ENCODE measurements around the gene TMEM30B. TPM values are rescaled to one million over a fixed set of nuclear protein-coding genes. Genes with fewer than 3 reads are reported as not detected.

The TMEM30B gene
- total RNA-seq, 4 donors from 2014 or later: 15.6 to 47.6 (median 39.9) TPM

GRCh38 chr14:61298824-61299223 lies 17.7 kb upstream of the TMEM30B start:
- no peak for DNase-seq (ENCODE audit: low spot score in 2 of 2)
- Histone ChIP-seq H3K4me3 (no peak overlapping the region), H3K36me3 (no peaks in the 10 kb centered on the region), H3K9me3 (no peaks in the 10 kb centered on the region), H3K27me3 (no peaks in the 10 kb centered on the region), H3K27ac (no peak overlapping the region), H3K4me1 (peaks cover 0 to 9% (median 0%) of the 10 kb centered on the region in 4 donors)
- TF ChIP-seq EP300 (IDR thresholded peaks at IDR 0.05) (no peak), POLR2A (IDR thresholded peaks at IDR 0.05) (no peak), CTCF (IDR thresholded peaks at IDR 0.05) (no peak)
- 58 to 65% methylated on average over 3 of the region's 3 CpGs for WGBS, 2 donors

GRCh38 chr14:61297581-61297980 lies 16.4 kb upstream of the TMEM30B start:
- no peak overlapping the region for H3K27ac ChIP-seq
- WGBS, 2 donors: 76 to 78% methylated on average over 6 of the region's 6 CpGs
- H3K27me3 ChIP-seq: no peaks in the 10 kb centered on the region
- no peaks in the 10 kb centered on the region for H3K9me3 ChIP-seq
- no peak for TF ChIP-seq POLR2A (IDR thresholded peaks at IDR 0.05)
- TF ChIP-seq EP300 (IDR thresholded peaks at IDR 0.05): no peak
- no peak for TF ChIP-seq CTCF (IDR thresholded peaks at IDR 0.05)
- no peak for DNase-seq (ENCODE audit: low spot score in 2 of 2)
- no peaks in the 10 kb centered on the region for H3K36me3 ChIP-seq
- H3K4me3 ChIP-seq: no peak overlapping the region
- peaks cover 0 to 9% (median 0%) of the 10 kb centered on the region in 4 donors for H3K4me1 ChIP-seq

- H3K9me3 ChIP-seq: no peaks in the 10 kb centered on the region
- H3K27me3 ChIP-seq: no peaks in the 10 kb centered on the region
- no peak overlapping the region for H3K27ac ChIP-seq
- WGBS, 2 donors: 40 to 44% methylated on average over 2 of the region's 2 CpGs
- no peaks in the 10 kb centered on the region for H3K36me3 ChIP-seq
- DNase-seq (ENCODE audit: low spot score in 2 of 2): peak in 1 of 2 donors; percentile 41
- H3K4me1 ChIP-seq: peaks cover 0 to 9% (median 0%) of the 10 kb centered on the region in 4 donors
- no peak for TF ChIP-seq POLR2A (IDR thresholded peaks at IDR 0.05)
- TF ChIP-seq CTCF (IDR thresholded peaks at IDR 0.05): peak; percentile 35 to 61 (median 44)
- H3K4me3 ChIP-seq: no peak overlapping the region
Observed at GRCh38 chr14:61296719-61297502, 15.8 kb upstream of the TMEM30B start.

GRCh38 chr14:61296151-61296550 lies 15.0 kb upstream of the TMEM30B start:
- no peaks in the 10 kb centered on the region for H3K36me3 ChIP-seq
- H3K27ac ChIP-seq: no peak overlapping the region
- no peak for TF ChIP-seq CTCF (IDR thresholded peaks at IDR 0.05)
- no peak for TF ChIP-seq EP300 (IDR thresholded peaks at IDR 0.05)
- TF ChIP-seq POLR2A (IDR thresholded peaks at IDR 0.05): no peak
- DNase-seq (ENCODE audit: low spot score in 2 of 2): no peak
- H3K9me3 ChIP-seq: no peaks in the 10 kb centered on the region
- H3K4me1 ChIP-seq: peaks cover 0 to 9% (median 0%) of the 10 kb centered on the region in 4 donors
- WGBS, 2 donors: 25 to 32% methylated on average over 3 of the region's 3 CpGs
- no peak overlapping the region for H3K4me3 ChIP-seq
- H3K27me3 ChIP-seq: no peaks in the 10 kb centered on the region

GRCh38 chr14:61290701-61291100 lies 9.6 kb upstream of the TMEM30B start:
- Histone ChIP-seq H3K36me3 (no peaks in the 10 kb centered on the region), H3K9me3 (no peaks in the 10 kb centered on the region), H3K4me3 (no peak overlapping the region), H3K27ac (no peak overlapping the region), H3K4me1 (peaks cover 0 to 9% (median 0%) of the 10 kb centered on the region in 4 donors), H3K27me3 (no peaks in the 10 kb centered on the region)
- TF ChIP-seq EP300 (IDR thresholded peaks at IDR 0.05): no peak
- TF ChIP-seq POLR2A (IDR thresholded peaks at IDR 0.05): no peak
- no peak for TF ChIP-seq CTCF (IDR thresholded peaks at IDR 0.05)
- whole genome bisulfite sequencing, 2 donors: 55 to 58% methylated on average over 1 of the region's 1 CpG
- DNase-seq (ENCODE audit: low spot score in 2 of 2): no peak
